Body of pancreas (tissue), 4 donors: ENCODE measurements around the gene NIPA2.

Experiments
- CTCF ChIP-seq, 7 experiments: fragments of 450-650 bp in 4 of 7; fragments of 200-600 bp in 3 of 7; sonication (generic) in 3 of 7; IDR thresholded peaks; one replicate each; pipeline ENCODE4 v1.5.1; 2016 to 2019; ENCODE audit warnings: antibody characterized with exemption in 7 of 7
- POLR2A ChIP-seq, 3 donors: fragments of 450-650 bp; IDR thresholded peaks; one replicate each; pipeline ENCODE4 v1.6.1; 2016; ENCODE audit warnings: antibody characterized with exemption in 3 of 3, mild to moderate bottlenecking in 2 of 3

GRCh38 chr15:22815766-22816165 is 22.7 kb upstream of the NIPA2 start:
- TF ChIP-seq CTCF (IDR thresholded peaks at IDR 0.05) (no peak), POLR2A (IDR thresholded peaks at IDR 0.05) (no peak)
